Pancreas (tissue), 10 donors: ENCODE measurements around the gene AGMO. TPM values are rescaled to one million over a fixed set of nuclear protein-coding genes. Genes with fewer than 3 reads are reported as not detected.

ENCODE experiments used
- ATAC-seq, 4 donors: fragments of 200-7000 bp; cut with Tn5 transposase; one replicate each; pipeline versions ENCODE4 v1.8.0 to v1.9.1; 2020; ENCODE audit warnings: mild to moderate bottlenecking in 4 of 4, moderate library complexity in 4 of 4
- DNase-seq, 6 donors: peaks; one replicate each; pipeline ENCODE4 v3.0.0-alpha.2; 2020
- FAIRE-seq: peaks from 2 replicates; lab custom pipeline; 2012; peaks lifted over from hg19 to GRCh38; lab: Jason Lieb, UNC
- H3K27ac ChIP-seq, 4 donors: fragments of 200-600 bp; sonication (generic); 1 replicate in 3 of 4; 2 replicates in 1 of 4; pipeline versions ENCODE4 v1.5.0 to v1.8.0; 2020
- H3K27me3 ChIP-seq, 4 donors: fragments of 200-600 bp; one replicate each; pipeline ENCODE4 v1.8.0; 2021
- H3K36me3 ChIP-seq, 3 donors: fragments of 200-600 bp; sonication (generic) in 1 of 3; one replicate each; pipeline versions ENCODE4 v1.5.0 to v1.8.0; 2020 to 2021
- H3K4me1 ChIP-seq, 3 donors: fragments of 200-600 bp; one replicate each; pipeline ENCODE4 v1.8.0; 2021
- H3K4me3 ChIP-seq, 4 donors: fragments of 200-600 bp; sonication (generic) in 2 of 4; one replicate each; pipeline versions ENCODE4 v1.5.0 to v1.8.0; 2020 to 2021
- H3K9me3 ChIP-seq, 4 donors: fragments of 200-600 bp; one replicate each; pipeline ENCODE4 v1.8.0; 2021
- CTCF ChIP-seq, 4 donors: fragments of 200-600 bp; sonication (generic) in 3 of 4; IDR thresholded peaks; one replicate each; pipeline versions ENCODE4 v1.5.0 to v1.8.0; 2021; ENCODE audit warnings: antibody characterized with exemption in 4 of 4
- WGBS, 2 donors: extraction: QIAGEN DNeasy Blood & Tissue Kit; methylation state at CpG; one replicate each; pipeline ENCODE4 v1.1.7; 2013; 5-methylcytosine and 5-hydroxymethylcytosine counted together
- intact Hi-C, 3 donors: fragments of 100-400 bp; cut with DNase I; formaldehyde crosslinking; loops; one replicate each; pipeline versions ENCODE4 v1.11.1 to v1.14.2; 2022
- polyA plus RNA-seq, 2 donors: library from polyadenylated mRNA; stranded (reverse); fragments of 200-250 nt; gene quantifications; one replicate each; pipeline ENCODE4 v1.2.3, GENCODE V29; 2013
- total RNA-seq, 6 donors: library from RNA; stranded (reverse); fragmentation: NEBNext Ultra II Directional in 4 of 6; extraction: Animal tissue kit (Norgen Biotek cat#: 25700) in 4 of 6; gene quantifications; one replicate each; pipeline versions ENCODE4 v1.2.1 to v1.2.4, GENCODE V29; 2021 to 2023
- donor health status: healthy with polysubstance abuse.
- donor health status: DM: no; HTN: no; CAD: no; lungs with moderate emphysema.
- donor health status: DM: no; HTN: no; CAD: no.
- donor health status: control.
- donor health status: control.
- donor health status: Bipolar disorder and iron deficiency.
- donor health status: DM: yes; HTN: yes; CAD: no.
- donor health status: DM: no; HTN: no; CAD: no.
- donor health status: DM: no; HTN: no; CAD: no.
- donor health status: DM: yes; HTN: yes; CAD: no.

AGMO gene
- total and polyA plus RNA-seq, 8 donors, result 0.09 to 0.25 (median 0.19) TPM; not detected in 3

GRCh38 chr7:15440482-15440881 is 121.3 kb downstream of the AGMO start:
- Histone ChIP-seq H3K4me1 (no peaks in the 10 kb centered on the region), H3K27ac (no peak overlapping the region), H3K9me3 (no peaks in the 10 kb centered on the region), H3K4me3 (no peak overlapping the region), H3K27me3 (no peaks in the 10 kb centered on the region), H3K36me3 (no peaks in the 10 kb centered on the region)
- FAIRE-seq, result no peak
- no peak for TF ChIP-seq CTCF (IDR thresholded peaks at IDR 0.05)
- intact Hi-C loops, result no loop called here
- WGBS, 2 donors, result 79 to 81% methylated on average over 3 of the region's 3 CpGs
- DNase-seq, result no peak
- ATAC-seq, result no peak

GRCh38 chr7:15439853-15440252 is 122.0 kb downstream of the AGMO start:
- DNase-seq, result no peak
- Histone ChIP-seq H3K27me3 (no peaks in the 10 kb centered on the region), H3K36me3 (no peaks in the 10 kb centered on the region), H3K9me3 (no peaks in the 10 kb centered on the region), H3K4me3 (no peak overlapping the region), H3K27ac (no peak overlapping the region), H3K4me1 (no peaks in the 10 kb centered on the region)
- WGBS, 2 donors, result 48 to 76% methylated on average over 2 of the region's 2 CpGs
- FAIRE-seq, result no peak
- intact Hi-C loops, result no loop called here
- ATAC-seq, result no peak
- no peak for TF ChIP-seq CTCF (IDR thresholded peaks at IDR 0.05)

- no peak for TF ChIP-seq CTCF (IDR thresholded peaks at IDR 0.05)
Observed at GRCh38 chr7:15433151-15433550, 128.7 kb downstream of the AGMO start.

GRCh38 chr7:15430911-15431310 is 130.9 kb downstream of the AGMO start:
- Histone ChIP-seq H3K27me3 (no peaks in the 10 kb centered on the region), H3K4me1 (no peaks in the 10 kb centered on the region), H3K36me3 (no peaks in the 10 kb centered on the region), H3K4me3 (no peak overlapping the region), H3K27ac (no peak overlapping the region), H3K9me3 (no peaks in the 10 kb centered on the region)
- ATAC-seq, result no peak
- no peak for TF ChIP-seq CTCF (IDR thresholded peaks at IDR 0.05)
- DNase-seq, result no peak
- 82 to 86% methylated on average over 1 of the region's 1 CpG for WGBS, 2 donors
- intact Hi-C loops, result no loop called here
- no peak for FAIRE-seq

More at GRCh38 chr7:15433151-15433550, 128.7 kb downstream of the AGMO start:
- WGBS, 2 donors, result 1 to 11% methylated on average over 1 of the region's 1 CpG
- DNase-seq (no peak), ATAC-seq (no peak), FAIRE-seq (no peak)
- Histone ChIP-seq H3K4me1 (no peaks in the 10 kb centered on the region), H3K4me3 (no peak overlapping the region), H3K36me3 (no peaks in the 10 kb centered on the region), H3K27ac (no peak overlapping the region), H3K27me3 (no peaks in the 10 kb centered on the region), H3K9me3 (no peaks in the 10 kb centered on the region)
- intact Hi-C loops, result no loop called here

GRCh38 chr7:15430191-15430590 is 131.6 kb downstream of the AGMO start:
- ATAC-seq (no peak), FAIRE-seq (no peak), DNase-seq (no peak)
- Histone ChIP-seq H3K27ac (no peak overlapping the region), H3K36me3 (no peaks in the 10 kb centered on the region), H3K4me3 (no peak overlapping the region), H3K9me3 (no peaks in the 10 kb centered on the region), H3K27me3 (no peaks in the 10 kb centered on the region), H3K4me1 (no peaks in the 10 kb centered on the region)
- TF ChIP-seq CTCF (IDR thresholded peaks at IDR 0.05), result no peak
- intact Hi-C loops, result no loop called here
- whole genome bisulfite sequencing, 2 donors, result 70 to 80% methylated on average over 2 of the region's 2 CpGs
